Glutamatergic neuron (in vitro differentiated cells): ENCODE data around the gene SNORC. TPM values are rescaled to one million over a fixed set of nuclear protein-coding genes. Genes with fewer than 3 reads are reported as not detected.

ENCODE experiments used
- DNase-seq: peaks from one replicate; pipeline ENCODE4 v3.0.0; 2022
- H3K27ac Mint-ChIP-seq: one replicate; pipeline ENCODE4 v1.8.0; 2020; ENCODE audit warnings: mild to moderate bottlenecking, mixed read lengths, inconsistent platforms; ENCODE audit not compliant: unreplicated experiment
- H3K27me3 Mint-ChIP-seq: one replicate; pipeline ENCODE4 v1.8.0; 2020; ENCODE audit warnings: mild to moderate bottlenecking, moderate library complexity, mixed read lengths, inconsistent platforms; ENCODE audit not compliant: unreplicated experiment
- H3K36me3 Mint-ChIP-seq: one replicate; pipeline ENCODE4 v1.8.0; 2020; ENCODE audit warnings: mild to moderate bottlenecking, mixed read lengths, inconsistent platforms; ENCODE audit not compliant: unreplicated experiment
- H3K4me1 Mint-ChIP-seq: one replicate; pipeline ENCODE4 v1.8.0; 2020; ENCODE audit warnings: mild to moderate bottlenecking, low read depth, mixed read lengths, inconsistent platforms; ENCODE audit not compliant: unreplicated experiment
- H3K4me3 Mint-ChIP-seq: one replicate; pipeline ENCODE4 v1.8.0; 2020; ENCODE audit warnings: mild to moderate bottlenecking, mixed read lengths, inconsistent platforms; ENCODE audit not compliant: unreplicated experiment
- H3K9me3 Mint-ChIP-seq: one replicate; pipeline ENCODE4 v1.8.0; 2020; ENCODE audit warnings: mild to moderate bottlenecking, moderate library complexity, mixed read lengths, inconsistent platforms; ENCODE audit not compliant: unreplicated experiment
- total RNA-seq: library from RNA; stranded (reverse); fragmentation: NEBNext Ultra II Directional; extraction: Animal tissue kit (Norgen Biotek cat#: 25700); gene quantifications from one replicate; pipeline ENCODE4 v1.2.1, GENCODE V29; 2021; ENCODE audit not compliant: unreplicated experiment
- TF ChIP-seq, protein P1 (sequence below): fragments of 200-600 bp; sonication (generic); IDR thresholded peaks from one replicate; pipeline ENCODE4 v1.5.0; 2021; ENCODE audit not compliant: partially characterized antibody, unreplicated experiment

Gene SNORC
- total RNA-seq, 1 donor from 2014 or later = 2.4 TPM

- TF ChIP-seq, protein P1, sequence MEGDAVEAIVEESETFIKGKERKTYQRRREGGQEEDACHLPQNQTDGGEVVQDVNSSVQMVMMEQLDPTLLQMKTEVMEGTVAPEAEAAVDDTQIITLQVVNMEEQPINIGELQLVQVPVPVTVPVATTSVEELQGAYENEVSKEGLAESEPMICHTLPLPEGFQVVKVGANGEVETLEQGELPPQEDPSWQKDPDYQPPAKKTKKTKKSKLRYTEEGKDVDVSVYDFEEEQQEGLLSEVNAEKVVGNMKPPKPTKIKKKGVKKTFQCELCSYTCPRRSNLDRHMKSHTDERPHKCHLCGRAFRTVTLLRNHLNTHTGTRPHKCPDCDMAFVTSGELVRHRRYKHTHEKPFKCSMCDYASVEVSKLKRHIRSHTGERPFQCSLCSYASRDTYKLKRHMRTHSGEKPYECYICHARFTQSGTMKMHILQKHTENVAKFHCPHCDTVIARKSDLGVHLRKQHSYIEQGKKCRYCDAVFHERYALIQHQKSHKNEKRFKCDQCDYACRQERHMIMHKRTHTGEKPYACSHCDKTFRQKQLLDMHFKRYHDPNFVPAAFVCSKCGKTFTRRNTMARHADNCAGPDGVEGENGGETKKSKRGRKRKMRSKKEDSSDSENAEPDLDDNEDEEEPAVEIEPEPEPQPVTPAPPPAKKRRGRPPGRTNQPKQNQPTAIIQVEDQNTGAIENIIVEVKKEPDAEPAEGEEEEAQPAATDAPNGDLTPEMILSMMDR = no peak
- Mint-ChIP-seq H3K4me1 (peaks cover 1% of the 10 kb centered on the region), H3K27me3 (peaks cover 8% of the 10 kb centered on the region), H3K27ac (no peak overlapping the region), H3K36me3 (no peaks in the 10 kb centered on the region), H3K9me3 (no peaks in the 10 kb centered on the region), H3K4me3 (no peak overlapping the region)
- no peak for DNase-seq
Measured at GRCh38 chr2:232871835-232872736, 2.0 kb downstream of the SNORC start.

DNA sequence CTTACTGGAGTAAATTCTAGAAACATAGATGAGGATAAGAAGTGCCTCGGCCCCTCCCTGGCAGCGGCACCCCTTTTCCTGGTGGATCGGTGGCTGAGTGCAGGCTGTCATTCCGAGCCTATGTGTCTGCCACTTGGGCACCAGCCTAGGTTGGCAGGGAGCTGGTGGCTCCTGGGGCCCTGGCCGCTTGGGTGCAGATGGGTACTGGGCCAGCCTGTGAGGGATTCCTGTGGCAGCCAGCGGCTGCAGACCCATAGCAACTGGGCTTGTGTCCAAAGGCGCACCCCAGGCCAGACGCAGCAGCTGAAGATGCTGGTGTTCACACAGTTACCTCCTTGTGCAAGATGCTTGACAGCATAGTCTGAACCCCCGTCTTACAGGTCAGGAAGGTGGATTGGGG lies 2.8 kb downstream of the SNORC start:
- DNase-seq = no peak
- H3K27me3 Mint-ChIP-seq = peaks cover 12% of the 10 kb centered on the region
- peaks cover 4% of the 10 kb centered on the region for H3K4me1 Mint-ChIP-seq
- H3K27ac Mint-ChIP-seq = no peak overlapping the region
- H3K9me3 Mint-ChIP-seq = peaks cover 2% of the 10 kb centered on the region
- TF ChIP-seq, protein P1 = no peak
- no peaks in the 10 kb centered on the region for H3K36me3 Mint-ChIP-seq
- no peak overlapping the region for H3K4me3 Mint-ChIP-seq

GRCh38 chr2:232873292-232873908 lies 3.3 kb downstream of the SNORC start:
- peaks cover 14% of the 10 kb centered on the region for H3K27me3 Mint-ChIP-seq
- TF ChIP-seq, protein P1 = no peak
- no peak overlapping the region for H3K4me3 Mint-ChIP-seq
- H3K27ac Mint-ChIP-seq = no peak overlapping the region
- H3K4me1 Mint-ChIP-seq = peaks cover 4% of the 10 kb centered on the region
- H3K9me3 Mint-ChIP-seq = peaks cover 2% of the 10 kb centered on the region
- DNase-seq = no peak
- no peaks in the 10 kb centered on the region for H3K36me3 Mint-ChIP-seq

GRCh38 chr2:232873909-232874641 lies 4.0 kb downstream of the SNORC start:
- Mint-ChIP-seq H3K36me3 (no peaks in the 10 kb centered on the region), H3K27me3 (peaks cover 16% of the 10 kb centered on the region), H3K9me3 (peaks cover 2% of the 10 kb centered on the region), H3K4me3 (no peak overlapping the region), H3K27ac (no peak overlapping the region), H3K4me1 (peaks cover 4% of the 10 kb centered on the region)
- no peak for DNase-seq
- TF ChIP-seq, protein P1 = no peak
